ENCODE measurements around the gene NPAS3.

NPAS3 gene

DNA sequence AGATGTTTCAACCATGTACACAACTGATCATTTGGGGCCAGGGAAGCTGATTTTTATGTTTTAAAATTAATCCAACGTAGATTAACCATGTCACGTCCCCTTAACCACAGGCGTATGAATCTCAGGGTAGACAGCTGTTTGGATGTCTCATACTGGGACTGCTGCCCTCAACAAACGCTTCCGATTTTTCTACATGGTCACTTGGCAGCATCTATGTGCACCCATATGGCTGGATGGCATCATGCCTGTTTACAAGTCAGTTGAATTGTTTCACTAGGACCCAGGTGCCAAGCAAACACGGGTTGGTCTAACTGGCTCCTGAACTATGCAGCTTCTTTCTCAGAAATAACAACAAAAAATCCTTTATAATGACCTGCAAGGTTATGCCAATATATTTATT, 393.8 kb downstream of the NPAS3 start:
- no peak for DNase-seq (ENCODE audit: low spot score)

DNA sequence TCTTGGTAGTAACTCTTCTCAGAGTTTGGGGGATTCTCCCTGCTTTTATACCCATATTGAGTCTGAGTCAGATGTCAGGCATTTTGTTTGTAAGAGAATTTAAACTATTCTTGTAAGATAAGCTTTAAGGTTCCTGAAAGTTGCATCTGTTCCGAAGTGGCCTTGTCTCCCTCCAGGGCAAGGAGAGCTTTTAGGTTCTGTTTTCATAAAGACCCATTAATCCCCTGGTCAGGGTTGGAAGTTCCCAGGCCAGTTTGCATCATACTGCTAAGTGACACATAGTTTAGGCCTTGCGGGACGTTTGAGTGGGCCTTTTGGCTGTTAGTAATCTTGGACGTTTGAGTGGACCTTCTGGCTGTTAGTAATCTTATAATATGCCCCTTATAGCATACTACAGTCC, 396.7 kb downstream of the NPAS3 start:
- DNase-seq (ENCODE audit: low spot score): no peak

DNA sequence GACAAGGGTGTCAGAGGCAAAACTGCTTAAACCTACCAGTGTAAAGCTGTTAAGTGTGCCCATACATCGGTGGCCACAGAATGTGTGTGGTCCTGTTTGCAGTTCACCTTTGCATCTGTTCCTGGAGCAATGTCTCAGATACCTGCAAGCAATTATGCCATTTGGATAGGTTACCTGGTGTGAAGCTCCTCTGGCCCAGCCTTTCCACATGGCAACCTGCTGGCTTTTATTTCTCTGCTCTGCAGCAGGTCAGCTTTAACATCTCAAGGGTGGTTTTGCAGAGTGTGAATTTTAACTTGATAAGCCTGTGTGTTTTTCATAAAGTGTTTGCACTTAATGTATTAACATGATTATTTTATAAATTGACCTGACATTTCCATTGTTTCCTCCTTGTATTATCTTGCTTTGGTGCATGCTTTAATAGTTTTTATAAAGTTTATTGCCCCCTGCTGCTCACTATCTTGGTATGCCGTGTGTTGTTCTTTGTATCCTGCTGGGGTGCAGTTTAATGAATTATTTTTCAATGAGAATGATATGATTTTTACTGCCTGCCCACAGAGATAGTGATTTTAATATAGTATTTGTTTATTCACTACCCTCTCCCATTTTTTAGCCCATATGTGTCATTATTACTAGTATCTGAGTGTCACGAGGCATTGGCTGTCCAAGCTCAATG, 403.8 kb downstream of the NPAS3 start:
- no peak for DNase-seq (ENCODE audit: low spot score)

DNA sequence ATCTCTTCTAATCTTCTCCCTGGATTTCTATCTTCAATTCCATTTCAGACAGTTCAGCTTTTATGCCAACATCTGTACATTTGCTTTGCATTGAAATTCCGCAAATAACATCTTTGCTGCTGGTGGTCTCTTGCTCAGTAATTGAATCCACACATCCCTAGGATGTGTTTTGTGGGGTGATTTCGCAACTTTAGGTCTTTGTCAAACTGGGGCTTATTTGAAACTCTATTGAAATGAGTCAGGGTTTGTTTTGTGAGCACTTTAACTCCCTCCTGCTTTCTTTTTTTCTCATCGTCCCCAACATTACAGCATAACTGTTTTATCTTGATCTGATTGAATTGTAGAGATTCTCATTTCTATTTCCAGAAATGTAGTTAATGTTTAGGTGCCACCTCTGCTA, 404.3 kb downstream of the NPAS3 start:
- no peak for DNase-seq (ENCODE audit: low spot score)

DNA sequence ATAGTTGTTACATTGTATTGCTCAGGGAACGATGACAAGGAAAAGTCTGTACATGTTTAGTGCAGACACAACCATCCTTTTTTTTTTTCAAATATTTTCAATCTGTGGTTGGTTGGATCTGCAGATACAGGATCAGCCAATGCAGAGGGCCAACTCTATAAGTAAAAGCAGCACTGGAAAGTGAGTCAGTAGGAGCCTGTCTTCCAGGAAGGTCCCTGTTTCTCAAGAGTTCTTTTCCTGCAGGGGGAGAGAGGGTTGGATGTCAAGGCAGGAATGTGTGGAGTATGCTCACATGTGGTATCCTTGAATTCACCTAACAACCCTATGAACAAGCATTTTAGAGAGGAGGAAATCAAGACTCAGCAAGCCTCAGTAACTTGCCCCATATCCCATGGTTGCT, 409.1 kb downstream of the NPAS3 start:
- DNase-seq (ENCODE audit: low spot score): no peak

DNA sequence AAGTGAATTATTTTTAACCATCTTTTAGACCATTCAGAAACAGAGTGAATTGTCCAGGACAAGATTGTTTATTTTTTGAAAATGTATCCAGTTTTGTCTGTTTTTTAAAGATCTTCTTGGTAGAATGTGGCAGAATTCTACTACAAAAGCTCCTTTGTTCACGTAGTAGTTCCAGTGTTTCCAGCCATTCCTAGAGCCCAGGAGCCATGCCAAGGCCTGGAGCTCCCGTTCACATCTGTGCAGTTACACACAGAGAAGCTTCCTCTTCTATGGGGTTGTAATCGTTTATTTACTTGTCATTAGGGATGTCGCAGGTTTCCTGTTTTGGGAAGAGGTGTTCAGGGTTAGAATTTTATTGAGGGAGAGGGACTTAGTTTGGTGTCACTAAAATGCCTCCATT, 409.8 kb downstream of the NPAS3 start:
- no peak for DNase-seq (ENCODE audit: low spot score)

DNA sequence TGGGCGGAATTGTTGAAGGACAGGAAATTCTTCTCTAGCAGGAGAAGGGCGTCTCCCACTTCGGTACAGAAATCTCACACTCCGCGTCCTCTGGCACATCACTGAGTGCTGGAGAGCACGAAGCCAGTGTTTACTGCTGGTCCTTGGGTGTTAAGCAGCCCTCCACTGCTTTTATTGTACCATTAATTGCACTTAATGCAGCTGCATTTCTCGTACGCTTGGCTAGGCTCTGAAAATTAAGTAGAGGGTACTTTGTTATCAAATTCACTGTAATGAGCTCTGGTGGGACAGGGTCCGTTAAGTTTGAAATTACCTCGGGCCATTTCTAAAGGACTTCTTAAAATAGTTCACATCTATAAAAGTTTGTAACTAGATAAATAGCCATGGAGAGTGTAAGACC, 411.2 kb downstream of the NPAS3 start:
- no peak for DNase-seq (ENCODE audit: low spot score)

DNA sequence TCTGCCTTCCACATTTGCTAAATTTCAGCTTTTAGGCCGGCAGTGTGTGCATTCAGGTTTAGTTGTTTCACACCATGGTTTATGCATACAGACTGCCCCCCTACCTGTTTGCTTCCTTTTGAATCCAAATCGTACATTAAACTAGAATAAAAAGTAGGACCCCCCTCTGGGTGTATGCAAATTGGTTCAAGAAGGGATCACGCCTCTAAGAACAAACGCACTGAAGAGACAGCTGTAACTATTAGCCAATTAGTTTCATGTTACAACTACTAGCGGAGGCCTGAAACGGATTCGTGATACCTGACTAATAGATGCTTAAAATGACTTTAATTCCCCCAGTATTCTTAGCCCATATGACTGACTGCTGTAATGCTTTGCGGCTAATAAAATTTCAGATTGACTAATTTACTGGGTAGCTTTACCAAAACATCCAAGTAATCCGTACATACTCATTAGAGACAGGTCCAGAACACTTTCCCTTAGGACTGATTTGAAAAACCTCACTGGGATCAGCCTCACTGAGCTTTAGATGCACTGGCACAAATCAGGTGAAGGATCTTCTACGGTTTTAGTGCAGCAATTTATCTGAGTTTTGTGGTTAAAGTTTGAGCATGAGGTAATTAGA, 411.8 kb downstream of the NPAS3 start:
- DNase-seq (ENCODE audit: low spot score): no peak

DNA sequence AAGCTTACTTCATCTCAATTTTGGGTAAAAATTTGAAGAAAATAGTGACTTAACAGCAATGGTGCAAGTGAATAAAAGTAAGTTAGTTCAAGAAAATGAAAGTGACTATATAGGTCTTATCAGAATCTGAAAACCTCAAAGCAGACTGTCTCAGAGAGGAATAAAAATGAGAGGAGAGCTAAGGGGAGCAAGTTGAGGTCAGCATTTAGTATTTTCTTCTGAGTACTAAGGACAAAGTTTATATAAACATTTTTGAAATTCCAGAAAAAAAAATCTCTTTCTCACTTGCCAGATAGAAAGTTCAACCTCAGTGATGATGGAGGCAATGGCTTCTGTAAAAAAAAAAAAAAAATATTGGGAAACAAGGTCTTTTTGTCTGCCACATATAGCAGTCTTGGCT, 414.1 kb downstream of the NPAS3 start:
- DNase-seq (ENCODE audit: low spot score): no peak

DNA sequence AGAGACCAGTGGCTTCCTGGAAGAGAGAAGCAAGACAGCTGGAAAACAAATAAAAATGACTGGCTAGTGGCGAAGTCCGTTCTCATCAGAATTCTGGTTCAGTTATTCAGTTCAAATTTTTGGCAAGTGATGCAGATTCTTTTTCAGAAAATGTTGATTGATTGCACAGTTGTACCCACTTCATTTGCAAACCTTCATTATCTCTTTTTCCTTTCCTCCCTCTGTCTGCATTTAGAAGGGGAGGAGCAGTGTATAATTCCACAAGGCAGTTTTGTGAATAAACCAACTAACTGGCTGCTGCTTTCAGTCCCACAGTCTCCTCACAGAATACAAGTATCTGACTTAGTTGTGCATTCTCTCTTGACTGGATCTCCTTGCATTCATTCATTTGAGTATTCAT, 417.5 kb downstream of the NPAS3 start:
- DNase-seq (ENCODE audit: low spot score): no peak

DNA sequence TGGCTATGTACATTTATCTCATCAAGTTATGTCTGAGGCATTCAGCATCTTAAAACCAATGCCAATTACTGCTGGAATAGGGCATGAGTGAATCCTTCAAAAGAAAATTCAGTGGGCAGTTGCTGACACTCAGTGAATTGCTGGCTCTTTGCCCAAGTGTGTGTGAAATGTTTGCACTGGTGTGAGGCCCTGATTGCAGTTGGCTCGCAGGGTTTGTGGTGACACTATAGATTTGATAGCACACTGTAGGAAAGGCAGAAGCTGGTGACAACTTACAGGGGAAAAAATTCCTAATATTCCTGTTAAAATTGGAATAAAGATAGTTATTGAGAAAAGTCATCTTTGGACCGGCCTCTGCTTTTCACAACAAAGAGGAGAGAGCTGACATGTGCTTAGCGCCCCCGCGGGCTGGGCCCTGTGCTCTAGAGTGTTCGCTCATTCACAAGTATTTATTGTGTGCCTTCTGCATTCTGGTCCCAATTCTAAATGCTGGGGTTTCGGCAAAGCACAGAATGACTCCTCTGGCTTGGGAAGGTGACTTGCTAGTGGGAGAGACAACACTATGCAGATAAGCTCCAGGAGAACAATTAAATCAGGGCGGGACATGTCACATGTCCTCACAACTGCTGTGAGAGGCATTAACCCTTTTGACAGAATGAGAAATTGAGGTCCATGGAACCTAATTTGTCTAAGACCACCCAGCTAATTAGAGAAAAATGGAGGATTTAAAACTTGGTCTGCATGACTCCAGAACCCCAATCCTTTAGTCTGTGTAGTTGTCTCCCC, 418.7 kb downstream of the NPAS3 start:
- no peak for DNase-seq (ENCODE audit: low spot score)

DNA sequence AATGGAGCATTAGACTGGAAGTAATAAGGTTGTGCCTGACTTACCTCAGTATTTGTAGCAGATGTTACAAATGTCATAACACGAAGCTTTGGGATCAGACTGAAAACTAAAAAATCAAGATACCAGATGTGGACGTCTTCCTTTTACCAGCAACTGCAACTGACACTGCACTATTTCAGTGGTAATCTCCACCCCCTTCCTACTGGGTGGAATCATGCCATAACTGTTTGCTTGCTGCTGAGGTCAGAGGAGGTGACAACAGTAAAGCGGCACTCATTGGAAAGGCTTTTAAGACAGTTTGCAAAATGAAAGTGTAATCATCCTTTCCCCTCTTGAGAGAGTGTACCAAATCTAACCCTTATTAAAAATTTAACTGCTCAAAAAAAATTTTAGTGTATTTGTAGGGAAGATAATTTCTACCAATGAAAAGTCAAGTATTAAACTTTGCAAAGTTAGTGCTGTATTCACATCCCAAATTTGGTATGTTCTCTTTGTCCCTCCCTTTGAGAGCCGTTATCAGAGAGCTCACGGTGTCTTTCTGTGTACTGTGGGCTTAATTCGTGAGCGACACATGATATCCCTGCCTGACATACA, 420.7 kb downstream of the NPAS3 start:
- no peak for DNase-seq (ENCODE audit: low spot score)

DNA sequence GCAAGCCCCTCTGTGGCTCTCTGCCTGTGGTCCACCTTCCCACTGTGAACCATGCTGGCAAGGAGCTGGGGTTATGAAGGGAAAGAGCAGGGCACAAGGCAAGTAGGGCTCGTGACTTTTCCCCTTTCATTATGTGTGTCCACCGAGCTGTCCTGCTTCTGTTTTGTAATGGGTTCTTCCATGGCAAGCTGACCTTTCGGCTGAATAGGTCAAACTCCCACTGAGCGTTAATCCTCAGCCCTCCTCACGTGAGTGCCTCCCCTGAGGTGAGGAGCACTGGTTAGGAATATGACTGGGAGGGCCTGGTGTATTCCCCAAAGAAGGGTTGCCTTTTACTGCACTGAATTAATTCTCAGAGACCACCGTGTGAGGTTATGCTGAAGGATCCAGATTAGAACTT, 424.3 kb downstream of the NPAS3 start:
- no peak for DNase-seq (ENCODE audit: low spot score)

DNA sequence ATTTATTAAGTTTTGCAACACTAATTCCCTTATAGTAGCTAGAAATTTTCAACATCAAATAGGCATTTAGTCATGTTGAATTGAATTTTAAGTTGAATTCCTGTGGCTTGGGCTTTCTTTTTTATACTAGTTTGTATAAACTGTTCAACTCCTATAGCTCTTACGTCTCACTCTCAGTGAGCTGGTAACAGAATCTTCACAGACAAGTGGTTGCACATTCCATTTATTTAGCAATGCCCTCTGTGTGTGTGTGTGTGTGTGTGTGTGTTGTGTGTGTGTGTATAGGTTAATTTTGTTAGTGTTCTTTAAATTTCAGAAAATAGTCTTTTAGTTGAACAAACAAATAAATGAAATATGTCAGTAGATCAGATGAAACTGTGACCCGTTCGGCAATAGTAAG, 425.0 kb downstream of the NPAS3 start:
- DNase-seq (ENCODE audit: low spot score): no peak

DNA sequence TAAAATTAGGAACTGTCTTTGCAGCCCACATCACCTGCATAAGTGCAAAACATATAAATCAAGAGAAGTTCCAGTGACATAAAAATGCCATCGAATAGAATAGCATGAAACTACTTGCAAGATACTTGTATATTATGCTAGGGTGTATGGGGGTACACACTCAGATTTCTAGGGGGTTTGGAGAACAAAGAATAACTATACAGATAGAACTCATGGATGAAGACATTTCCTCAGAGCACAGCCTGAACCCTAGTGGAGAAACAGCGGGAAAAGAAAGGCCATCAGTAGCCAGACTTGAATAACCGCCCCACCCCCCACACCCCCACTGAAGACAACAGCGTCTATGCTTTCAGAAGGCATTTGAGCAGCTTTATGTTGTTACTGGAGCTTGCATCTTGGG, 425.8 kb downstream of the NPAS3 start:
- DNase-seq (ENCODE audit: low spot score): no peak

DNA sequence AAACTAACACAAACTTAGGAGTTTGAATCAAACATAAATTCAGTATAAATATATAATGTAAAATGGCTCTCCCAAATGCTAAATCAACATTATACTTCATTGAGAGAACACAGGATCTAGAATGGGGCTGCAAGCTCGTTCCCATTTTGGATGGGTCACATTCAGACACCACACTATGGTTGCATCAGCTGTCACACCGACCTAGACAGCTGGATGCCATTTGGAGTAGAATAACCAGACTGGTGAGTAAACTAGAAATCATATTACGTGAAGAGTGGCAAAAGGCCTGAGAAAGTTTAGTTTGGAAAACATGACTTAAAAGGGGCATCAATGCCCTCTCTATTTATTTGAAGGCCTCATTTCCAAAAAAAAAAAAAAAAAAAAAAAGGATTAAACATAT, 430.4 kb downstream of the NPAS3 start:
- no peak for DNase-seq (ENCODE audit: low spot score)

DNA sequence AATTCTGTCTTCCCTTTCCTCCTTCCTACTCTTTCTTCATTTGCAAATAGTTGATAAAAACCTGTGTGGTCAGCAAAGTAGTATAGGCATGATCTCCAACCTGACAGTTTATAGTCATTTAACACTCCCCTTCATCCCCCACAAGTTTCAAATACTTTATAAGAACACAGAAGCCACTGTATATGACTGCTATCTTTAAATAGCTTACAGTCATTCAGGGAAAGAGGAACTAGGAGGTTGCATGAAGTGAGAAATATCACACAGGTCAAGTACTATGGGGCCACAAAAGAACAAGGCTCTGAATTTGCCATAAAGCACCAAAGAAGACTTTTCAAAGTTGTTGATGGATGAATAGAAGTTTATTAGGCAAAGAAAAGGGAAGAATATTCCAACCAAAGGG, 431.3 kb downstream of the NPAS3 start:
- DNase-seq (ENCODE audit: low spot score): no peak

DNA sequence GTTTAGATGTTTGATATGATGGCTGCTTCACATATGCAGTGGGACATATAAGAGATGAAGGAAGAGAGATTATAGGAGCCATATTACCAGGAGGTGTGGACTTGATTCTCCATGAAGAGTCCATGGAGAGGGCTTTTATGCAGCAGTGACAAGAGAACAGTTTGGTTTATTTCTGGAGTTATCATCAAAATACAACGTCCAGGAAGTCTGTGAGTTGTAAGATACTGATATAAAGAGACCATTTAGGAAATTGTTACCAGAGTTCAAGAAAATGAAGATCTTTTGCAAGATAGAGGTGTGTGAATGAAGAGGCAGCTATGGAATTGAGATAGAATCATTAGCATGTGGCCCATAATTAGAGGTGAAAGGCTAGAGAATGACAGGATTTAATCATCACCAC, 431.7 kb downstream of the NPAS3 start:
- no peak for DNase-seq (ENCODE audit: low spot score)

DNA sequence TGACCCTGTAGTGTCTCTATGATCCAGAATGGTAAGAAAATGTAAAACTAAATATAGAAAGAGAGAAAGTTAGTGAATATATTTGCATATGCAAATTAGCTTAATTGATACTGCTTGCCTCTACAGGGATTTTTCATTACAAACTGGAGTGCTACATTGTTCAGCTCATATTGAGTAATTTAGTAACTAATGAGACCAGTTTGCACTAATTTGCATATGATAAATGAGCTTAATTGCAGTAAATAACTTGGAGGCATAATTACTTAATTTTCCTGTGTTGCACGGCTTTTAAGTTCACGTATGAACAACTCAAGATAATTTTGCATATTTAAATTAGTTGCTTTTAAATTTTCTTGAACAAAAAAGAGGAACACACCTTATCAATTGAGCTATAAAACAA, 436.5 kb downstream of the NPAS3 start:
- DNase-seq (ENCODE audit: low spot score): no peak

DNA sequence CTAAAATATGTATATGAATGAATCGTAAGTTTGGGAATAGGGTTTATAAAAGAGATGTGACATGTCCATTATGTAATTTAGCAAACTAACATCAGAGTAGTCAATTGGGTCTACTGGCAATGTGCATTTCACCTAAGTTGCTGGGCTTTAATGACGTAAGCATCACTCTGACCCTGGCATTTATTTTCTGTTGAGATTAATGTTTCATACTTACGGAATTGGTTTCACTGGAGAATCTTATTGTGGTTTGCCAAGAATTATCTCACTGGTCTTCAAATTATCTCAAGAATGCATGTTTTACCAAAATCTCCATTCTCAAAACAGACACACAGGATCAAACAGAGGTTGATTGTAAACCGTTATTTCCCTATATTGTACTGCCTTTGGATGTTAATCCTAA, 437.1 kb downstream of the NPAS3 start:
- no peak for DNase-seq (ENCODE audit: low spot score)

DNA sequence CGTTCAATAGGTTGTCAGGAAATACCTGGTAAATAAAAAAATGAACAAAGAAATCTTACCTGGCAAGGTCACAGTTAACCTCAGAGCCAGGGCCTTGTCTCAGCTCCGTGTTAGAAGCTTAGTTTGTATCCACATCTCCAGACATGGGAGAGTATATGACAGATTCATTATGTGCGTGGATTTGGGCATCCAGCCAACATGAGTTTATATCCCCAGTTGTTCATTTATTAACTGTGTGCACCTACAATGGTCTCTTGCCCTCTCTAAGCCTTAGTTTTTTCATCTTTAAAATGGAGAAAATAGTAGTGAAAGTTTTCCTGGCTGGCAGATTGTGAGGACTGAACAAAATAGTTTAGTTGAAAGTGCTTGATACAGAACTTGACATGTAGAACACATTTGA, 437.8 kb downstream of the NPAS3 start:
- DNase-seq (ENCODE audit: low spot score): no peak

DNA sequence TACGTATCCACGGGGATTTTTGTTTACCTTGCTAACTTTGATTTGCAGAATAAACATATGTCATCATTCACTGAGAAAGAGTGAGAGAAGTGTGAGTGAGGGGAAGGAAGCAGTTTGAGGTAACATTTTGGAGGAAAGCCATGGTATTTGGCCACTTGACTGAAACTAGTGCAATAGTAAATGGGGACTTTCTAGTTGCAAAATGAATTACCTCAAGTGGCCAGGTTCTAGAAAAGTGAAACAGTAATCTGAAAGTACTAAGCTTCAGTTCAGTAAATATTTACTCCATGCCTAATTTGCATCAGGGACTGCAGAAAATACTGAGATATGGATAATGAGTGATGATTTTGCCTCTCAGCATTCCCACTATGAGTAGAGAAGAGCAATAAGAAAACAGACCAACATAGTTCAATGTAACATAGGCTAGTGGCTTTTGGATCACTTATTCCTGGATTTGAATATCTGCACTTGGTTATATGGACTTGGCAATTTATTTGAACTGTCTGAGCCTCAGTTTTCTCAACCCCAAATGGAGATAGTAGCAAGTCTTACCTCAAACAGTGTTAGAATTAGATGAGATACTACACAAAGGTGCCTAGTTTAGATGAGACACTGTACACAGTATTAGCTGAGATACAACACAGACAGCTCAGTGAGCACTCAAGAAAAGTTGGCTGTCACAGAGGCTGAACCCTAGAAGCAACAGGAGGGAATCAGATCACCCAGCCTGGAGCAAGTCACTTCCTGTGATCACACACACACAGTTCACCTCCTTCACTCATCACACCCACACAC, 439.1 kb downstream of the NPAS3 start:
- no peak for DNase-seq (ENCODE audit: low spot score)
